Body of pancreas (tissue), 4 donors: ENCODE data around the gene LRRC49. TPM values are rescaled to one million over a fixed set of nuclear protein-coding genes. Genes with fewer than 3 reads are reported as not detected.
"Not testable (repeated sequence)": the region's sequence is repeated elsewhere in the genome, so short reads cannot be mapped to it uniquely, and the experiment has no call there.

Source experiments
- ATAC-seq: fragments of 150-250 bp; one replicate; pipeline ENCODE4 v1.9.1; 2016
- DNase-seq, 4 donors: peaks; one replicate each; pipeline ENCODE4 v3.0.0-alpha.2; 2019
- H3K27ac ChIP-seq, 4 donors: fragments of 200-600 bp; sonication (generic); 1 replicate in 3 of 4; 2 replicates in 1 of 4; pipeline versions ENCODE4 v1.5.1 to v1.6.1; 2016 to 2019; ENCODE audit warnings: mild to moderate bottlenecking in 1 of 4, mixed read lengths in 1 of 4, moderate library complexity in 1 of 4
- H3K27me3 ChIP-seq, 2 donors: fragments of 200-600 bp; sonication (generic); one replicate each; pipeline ENCODE4 v1.6.0; 2016; ENCODE audit warnings: mild to moderate bottlenecking in 1 of 2
- H3K36me3 ChIP-seq, 2 donors: fragments of 200-600 bp; sonication (generic); replicated peaks in 1 of 2; 2 replicates each; pipeline ENCODE4 v1.5.1; 2016; ENCODE audit warnings: low read depth in 2 of 2; ENCODE audit not compliant: insufficient read depth in 1 of 2
- H3K4me1 ChIP-seq: fragments of 200-600 bp; sonication (generic); one replicate; pipeline ENCODE4 v1.6.0; 2016
- H3K4me3 ChIP-seq, 2 donors: fragments of 200-600 bp; sonication (generic); 1 replicate in 1 of 2; 2 replicates in 1 of 2; pipeline ENCODE4 v1.5.1; 2016 to 2019
- H3K9me3 ChIP-seq, 3 donors: fragments of 200-600 bp; sonication (generic); 1 replicate in 2 of 3; 2 replicates in 1 of 3; pipeline ENCODE4 v1.5.1; 2016
- CTCF ChIP-seq, 7 experiments: fragments of 450-650 bp in 4 of 7; fragments of 200-600 bp in 3 of 7; sonication (generic) in 3 of 7; IDR thresholded peaks; one replicate each; pipeline ENCODE4 v1.5.1; 2016 to 2019; ENCODE audit warnings: antibody characterized with exemption in 7 of 7
- POLR2A ChIP-seq, 3 donors: fragments of 450-650 bp; IDR thresholded peaks; one replicate each; pipeline ENCODE4 v1.6.1; 2016; ENCODE audit warnings: antibody characterized with exemption in 3 of 3, mild to moderate bottlenecking in 2 of 3
- WGBS, 2 donors: methylation state at CpG; one replicate each; pipeline ENCODE4 v1.1.5; 2017; 5-methylcytosine and 5-hydroxymethylcytosine counted together
- intact Hi-C: fragments of 100-400 bp; cut with DNase I; formaldehyde crosslinking; loops from one replicate; pipeline ENCODE4 v1.15.1; 2023
- total RNA-seq, 2 donors: library from RNA; depleted of rRNA; stranded (reverse); fragments of >200 nt; gene quantifications; one replicate each; pipeline ENCODE4 v1.1.0, GENCODE V29; 2016

Gene LRRC49
- total RNA-seq, 2 donors from 2014 or later: 3.0 to 7.3 TPM

- TF ChIP-seq CTCF (IDR thresholded peaks at IDR 0.05) (no peak), POLR2A (IDR thresholded peaks at IDR 0.05) (no peak)
- Histone ChIP-seq H3K27ac (no peak overlapping the region), H3K27me3 (no peaks in the 10 kb centered on the region), H3K4me1 (no peaks in the 10 kb centered on the region), H3K4me3 (no peak overlapping the region), H3K9me3 (no peaks in the 10 kb centered on the region), H3K36me3 (no peaks in the 10 kb centered on the region)
- peak in 2 of 4 donors; percentile 22 to 23 for DNase-seq
- WGBS, 2 donors: 57 to 58% methylated on average over 6 of the region's 6 CpGs
- peak; percentile 36 for ATAC-seq
- intact Hi-C loops: no loop called here
These were observed 24.6 kb upstream of the LRRC49 start for GRCh38 chr15:70867911-70868467.

- Histone ChIP-seq H3K4me3 (no peak overlapping the region), H3K27ac (no peak overlapping the region), H3K4me1 (no peaks in the 10 kb centered on the region), H3K27me3 (no peaks in the 10 kb centered on the region), H3K9me3 (no peaks in the 10 kb centered on the region), H3K36me3 (no peaks in the 10 kb centered on the region)
- intact Hi-C loops: no loop called here
- TF ChIP-seq CTCF (IDR thresholded peaks at IDR 0.05): no peak
- no peak for TF ChIP-seq POLR2A (IDR thresholded peaks at IDR 0.05)
- ATAC-seq: no peak
- WGBS, 2 donors: 60 to 66% methylated on average over 3 of the region's 3 CpGs
- no peak for DNase-seq
These were observed 23.3 kb upstream of the LRRC49 start for GRCh38 chr15:70869346-70869745.

- no peaks in the 10 kb centered on the region for H3K9me3 ChIP-seq
- H3K36me3 ChIP-seq: no peaks in the 10 kb centered on the region
- intact Hi-C loops: no loop called here
- ATAC-seq (no peak), DNase-seq (no peak)
- no peak overlapping the region for H3K27ac ChIP-seq
- TF ChIP-seq CTCF (IDR thresholded peaks at IDR 0.05) (no peak), POLR2A (IDR thresholded peaks at IDR 0.05) (no peak)
- H3K27me3 ChIP-seq: no peaks in the 10 kb centered on the region
- no peaks in the 10 kb centered on the region for H3K4me1 ChIP-seq
- no peak overlapping the region for H3K4me3 ChIP-seq
These were observed 22.6 kb upstream of the LRRC49 start for GRCh38 chr15:70870051-70870450.

GRCh38 chr15:70871490-70871889, 21.1 kb upstream of the LRRC49 start:
- intact Hi-C loops, H3K4me1 ChIP-seq, DNase-seq: not testable (repeated sequence)

GRCh38 chr15:70873232-70874054, 19.2 kb upstream of the LRRC49 start:
- no peak for ATAC-seq
- TF ChIP-seq CTCF (IDR thresholded peaks at IDR 0.05): no peak
- TF ChIP-seq POLR2A (IDR thresholded peaks at IDR 0.05): no peak
- no peaks in the 10 kb centered on the region for H3K4me1 ChIP-seq
- no peaks in the 10 kb centered on the region for H3K27me3 ChIP-seq
- no peak overlapping the region for H3K4me3 ChIP-seq
- 67 to 74% methylated on average over 2 of the region's 2 CpGs for WGBS, 2 donors
- DNase-seq: no peak
- intact Hi-C loops: no loop called here
- H3K27ac ChIP-seq: no peak overlapping the region
- H3K36me3 ChIP-seq: no peaks in the 10 kb centered on the region
- H3K9me3 ChIP-seq: no peaks in the 10 kb centered on the region

More at GRCh38 chr15:70871490-70871889, 21.1 kb upstream of the LRRC49 start:
- H3K27me3 ChIP-seq, H3K27ac ChIP-seq, H3K9me3 ChIP-seq, H3K36me3 ChIP-seq, ATAC-seq, H3K4me3 ChIP-seq: not testable (repeated sequence)
- 94 to 95% methylated on average over 17 to 32 of the region's 34 CpGs for whole genome bisulfite sequencing, 2 donors
